ENCODE data around the gene ZSWIM8. TPM values are rescaled to one million over a fixed set of nuclear protein-coding genes. Genes with fewer than 3 reads are reported as not detected.

Gene ZSWIM8
- total RNA-seq, 1 donor from 2014 or later: 30.5 TPM

DNA sequence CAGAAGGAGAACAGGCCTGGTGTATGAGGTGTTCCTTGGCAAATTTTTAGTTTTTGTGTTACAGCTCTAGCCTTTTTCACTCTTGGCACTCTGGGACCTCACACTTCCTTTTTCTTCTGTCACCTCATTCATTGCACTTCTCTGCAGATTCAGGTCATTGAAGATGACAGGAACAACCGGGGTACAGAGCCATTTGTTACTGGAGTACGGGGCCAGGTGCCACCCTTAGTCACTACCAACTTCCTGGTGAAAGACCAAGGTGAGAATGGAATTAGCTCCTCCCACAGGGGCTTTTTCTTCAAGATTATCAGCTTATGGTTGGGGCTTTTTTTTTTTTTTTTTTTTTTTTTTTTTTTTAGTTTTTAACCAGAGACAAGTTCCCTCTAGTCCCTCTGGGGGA lies 22.1 kb upstream of the ZSWIM8 start:
- no peaks in the 10 kb centered on the region for H4K20me1 ChIP-seq (ENCODE audit: low read depth)
- no peaks in the 10 kb centered on the region for H3K9me3 Mint-ChIP-seq
- H3K27me3 Mint-ChIP-seq (ENCODE audit: insufficient read depth, low read depth): no peaks in the 10 kb centered on the region

DNA sequence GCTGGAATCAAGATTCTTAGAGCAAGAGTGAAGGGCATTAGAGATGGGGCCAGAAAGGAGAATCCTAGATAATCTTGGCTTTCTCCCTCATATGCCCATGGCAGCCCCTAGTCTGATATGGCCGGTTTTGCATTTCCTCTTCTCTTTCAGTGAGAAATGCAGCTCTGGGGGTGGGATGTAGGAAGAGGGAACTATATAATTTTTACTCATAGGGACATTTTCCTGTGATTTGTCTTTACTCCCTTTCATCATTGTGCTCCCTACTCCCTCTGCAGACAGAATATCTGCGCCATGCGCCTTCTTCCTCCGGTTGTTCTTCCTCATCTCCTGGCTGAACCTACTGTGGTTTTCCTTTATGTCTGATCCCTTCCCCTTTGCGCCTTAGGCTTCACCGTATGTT lies 20.3 kb upstream of the ZSWIM8 start:
- Histone ChIP-seq H3K36me3 (no peaks in the 10 kb centered on the region), H3K79me2 (ENCODE audit: low read depth) (no peaks in the 10 kb centered on the region), H2AFZ (replicated peaks) (no peak overlapping the region), H3K27ac (no peak overlapping the region), H3K4me1 (no peaks in the 10 kb centered on the region), H3K4me3 (no peak overlapping the region), H4K20me1 (ENCODE audit: low read depth) (no peaks in the 10 kb centered on the region), H3K27me3 (no peaks in the 10 kb centered on the region), H3K9me3 (ENCODE audit: low read depth) (no peaks in the 10 kb centered on the region), H3K4me2 (no peak overlapping the region), H3F3A (ENCODE audit: low read depth) (peaks cover 9% of the 10 kb centered on the region), H3K9ac (no peak overlapping the region)
- no peaks in the 10 kb centered on the region for H3K9me3 Mint-ChIP-seq
- no peak overlapping the region for H3K4me3 Mint-ChIP-seq
- peaks cover 2% of the 10 kb centered on the region for H3K27me3 Mint-ChIP-seq (ENCODE audit: insufficient read depth, low read depth)
- no peak overlapping the region for H3K27ac Mint-ChIP-seq
- peaks cover 53% of the 10 kb centered on the region for H3K36me3 Mint-ChIP-seq
- no peaks in the 10 kb centered on the region for H3K4me1 Mint-ChIP-seq
- TF ChIP-seq EZH2phosphoT487 (IDR thresholded peaks at IDR 0.05): no peak
- TF ChIP-seq, protein P1, sequence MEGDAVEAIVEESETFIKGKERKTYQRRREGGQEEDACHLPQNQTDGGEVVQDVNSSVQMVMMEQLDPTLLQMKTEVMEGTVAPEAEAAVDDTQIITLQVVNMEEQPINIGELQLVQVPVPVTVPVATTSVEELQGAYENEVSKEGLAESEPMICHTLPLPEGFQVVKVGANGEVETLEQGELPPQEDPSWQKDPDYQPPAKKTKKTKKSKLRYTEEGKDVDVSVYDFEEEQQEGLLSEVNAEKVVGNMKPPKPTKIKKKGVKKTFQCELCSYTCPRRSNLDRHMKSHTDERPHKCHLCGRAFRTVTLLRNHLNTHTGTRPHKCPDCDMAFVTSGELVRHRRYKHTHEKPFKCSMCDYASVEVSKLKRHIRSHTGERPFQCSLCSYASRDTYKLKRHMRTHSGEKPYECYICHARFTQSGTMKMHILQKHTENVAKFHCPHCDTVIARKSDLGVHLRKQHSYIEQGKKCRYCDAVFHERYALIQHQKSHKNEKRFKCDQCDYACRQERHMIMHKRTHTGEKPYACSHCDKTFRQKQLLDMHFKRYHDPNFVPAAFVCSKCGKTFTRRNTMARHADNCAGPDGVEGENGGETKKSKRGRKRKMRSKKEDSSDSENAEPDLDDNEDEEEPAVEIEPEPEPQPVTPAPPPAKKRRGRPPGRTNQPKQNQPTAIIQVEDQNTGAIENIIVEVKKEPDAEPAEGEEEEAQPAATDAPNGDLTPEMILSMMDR (IDR thresholded peaks at IDR 0.05): no peak
- no peak for TF ChIP-seq EZH2 (IDR thresholded peaks at IDR 0.05)
- no peak for DNase-seq (ENCODE audit: low spot score)

More for the DNA sequence above, 22.1 kb upstream of the ZSWIM8 start:
- no peak for DNase-seq (ENCODE audit: low spot score)
- H3F3A ChIP-seq (ENCODE audit: low read depth): peaks cover 2% of the 10 kb centered on the region
- H3K4me2 ChIP-seq: no peak overlapping the region
- no peaks in the 10 kb centered on the region for H3K79me2 ChIP-seq (ENCODE audit: low read depth)
- H3K27ac ChIP-seq: no peak overlapping the region
- no peak overlapping the region for H3K4me3 Mint-ChIP-seq
- peaks cover 41% of the 10 kb centered on the region for H3K36me3 Mint-ChIP-seq
- H3K9me3 ChIP-seq (ENCODE audit: low read depth): no peaks in the 10 kb centered on the region
- H3K27me3 ChIP-seq: no peaks in the 10 kb centered on the region
- no peak overlapping the region for H3K27ac Mint-ChIP-seq
- no peaks in the 10 kb centered on the region for H3K4me1 Mint-ChIP-seq
- no peak overlapping the region for H3K4me3 ChIP-seq
- no peak overlapping the region for H2AFZ ChIP-seq (replicated peaks)
- H3K4me1 ChIP-seq: no peaks in the 10 kb centered on the region
- no peaks in the 10 kb centered on the region for H3K36me3 ChIP-seq
- TF ChIP-seq EZH2phosphoT487 (IDR thresholded peaks at IDR 0.05) (no peak), EZH2 (IDR thresholded peaks at IDR 0.05) (no peak)
- TF ChIP-seq, protein P1 (IDR thresholded peaks at IDR 0.05): no peak
- no peak overlapping the region for H3K9ac ChIP-seq

DNA sequence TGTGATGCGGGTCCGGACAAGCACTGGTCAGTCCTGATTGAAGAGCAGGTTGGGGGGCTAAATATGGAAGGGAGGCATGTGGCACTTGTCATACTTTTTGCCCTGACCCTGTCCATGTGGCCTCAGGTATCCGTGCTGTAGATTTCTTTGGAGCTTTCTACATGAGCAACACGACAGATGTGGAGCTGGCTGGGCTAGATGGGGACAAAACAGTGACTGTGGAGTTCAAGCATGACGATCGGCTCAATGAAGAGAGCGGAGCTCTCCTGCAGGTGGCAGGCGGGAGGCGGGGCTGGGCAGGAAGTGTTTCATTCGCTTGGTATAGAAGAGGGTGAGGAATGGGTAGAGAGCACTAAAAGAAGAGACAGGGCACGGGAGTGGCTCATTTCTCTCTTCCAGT lies 16.5 kb upstream of the ZSWIM8 start:
- no peak overlapping the region for H3K27ac Mint-ChIP-seq
- peaks cover 48% of the 10 kb centered on the region for H3K36me3 Mint-ChIP-seq
- H3K36me3 ChIP-seq: no peaks in the 10 kb centered on the region

More for the DNA sequence above, 16.5 kb upstream of the ZSWIM8 start:
- H3K4me2 ChIP-seq: no peak overlapping the region
- peaks cover 15% of the 10 kb centered on the region for H3K4me1 Mint-ChIP-seq
- H3F3A ChIP-seq (ENCODE audit: low read depth): peaks cover 41% of the 10 kb centered on the region
- H4K20me1 ChIP-seq (ENCODE audit: low read depth): peaks cover 6% of the 10 kb centered on the region
- no peaks in the 10 kb centered on the region for H3K27me3 ChIP-seq
- peaks cover 4% of the 10 kb centered on the region for H3K27me3 Mint-ChIP-seq (ENCODE audit: insufficient read depth, low read depth)
- TF ChIP-seq EZH2 (IDR thresholded peaks at IDR 0.05) (no peak), EZH2phosphoT487 (IDR thresholded peaks at IDR 0.05) (no peak)
- TF ChIP-seq, protein P1 (IDR thresholded peaks at IDR 0.05): no peak
- H3K79me2 ChIP-seq (ENCODE audit: low read depth): peaks cover 8% of the 10 kb centered on the region
- H3K4me3 ChIP-seq: no peak overlapping the region
- H3K9me3 Mint-ChIP-seq: no peaks in the 10 kb centered on the region
- no peaks in the 10 kb centered on the region for H3K9me3 ChIP-seq (ENCODE audit: low read depth)
- no peak overlapping the region for H3K27ac ChIP-seq
- H3K4me3 Mint-ChIP-seq: no peak overlapping the region
- peaks cover 11% of the 10 kb centered on the region for H3K4me1 ChIP-seq
- no peak overlapping the region for H3K9ac ChIP-seq
- H2AFZ ChIP-seq (replicated peaks): no peak overlapping the region
- no peak for DNase-seq (ENCODE audit: low spot score)
